Endothelial cell of umbilical vein (primary cell): ENCODE results near the gene CNP.

Experiments
- POLR2A ChIP-seq: IDR thresholded peaks from 2 replicates; pipeline ENCODE4 v1.6.1; 2012; ENCODE audit warnings: low read depth, mild to moderate bottlenecking, control low read depth, low read length
- TF ChIP-seq, protein P1 (sequence below), 2 donors: IDR thresholded peaks; 1 replicate in 1 of 2; 2 replicates in 1 of 2; pipeline ENCODE4 v1.5.1; 2011; ENCODE audit warnings: low read length in 2 of 2, mild to moderate bottlenecking in 2 of 2, moderate library complexity in 2 of 2, control low read depth in 1 of 2, inconsistent platforms in 1 of 2, low read depth in 1 of 2; ENCODE audit not compliant: insufficient read depth in 1 of 2; ENCODE audit errors: extremely low read depth in 1 of 2

- TF ChIP-seq, protein P1, sequence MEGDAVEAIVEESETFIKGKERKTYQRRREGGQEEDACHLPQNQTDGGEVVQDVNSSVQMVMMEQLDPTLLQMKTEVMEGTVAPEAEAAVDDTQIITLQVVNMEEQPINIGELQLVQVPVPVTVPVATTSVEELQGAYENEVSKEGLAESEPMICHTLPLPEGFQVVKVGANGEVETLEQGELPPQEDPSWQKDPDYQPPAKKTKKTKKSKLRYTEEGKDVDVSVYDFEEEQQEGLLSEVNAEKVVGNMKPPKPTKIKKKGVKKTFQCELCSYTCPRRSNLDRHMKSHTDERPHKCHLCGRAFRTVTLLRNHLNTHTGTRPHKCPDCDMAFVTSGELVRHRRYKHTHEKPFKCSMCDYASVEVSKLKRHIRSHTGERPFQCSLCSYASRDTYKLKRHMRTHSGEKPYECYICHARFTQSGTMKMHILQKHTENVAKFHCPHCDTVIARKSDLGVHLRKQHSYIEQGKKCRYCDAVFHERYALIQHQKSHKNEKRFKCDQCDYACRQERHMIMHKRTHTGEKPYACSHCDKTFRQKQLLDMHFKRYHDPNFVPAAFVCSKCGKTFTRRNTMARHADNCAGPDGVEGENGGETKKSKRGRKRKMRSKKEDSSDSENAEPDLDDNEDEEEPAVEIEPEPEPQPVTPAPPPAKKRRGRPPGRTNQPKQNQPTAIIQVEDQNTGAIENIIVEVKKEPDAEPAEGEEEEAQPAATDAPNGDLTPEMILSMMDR (IDR thresholded peaks at IDR 0.05; ENCODE audit: extremely low read depth in 1 of 2, insufficient read depth in 1 of 2, low read depth in 1 of 2, low read length in 2 of 2) = no peak
- TF ChIP-seq POLR2A = no peak
Observed at GRCh38 chr17:42026857-42027589, 60.4 kb downstream of the CNP start.
